ENCODE data around the gene DNAH11.

DNA sequence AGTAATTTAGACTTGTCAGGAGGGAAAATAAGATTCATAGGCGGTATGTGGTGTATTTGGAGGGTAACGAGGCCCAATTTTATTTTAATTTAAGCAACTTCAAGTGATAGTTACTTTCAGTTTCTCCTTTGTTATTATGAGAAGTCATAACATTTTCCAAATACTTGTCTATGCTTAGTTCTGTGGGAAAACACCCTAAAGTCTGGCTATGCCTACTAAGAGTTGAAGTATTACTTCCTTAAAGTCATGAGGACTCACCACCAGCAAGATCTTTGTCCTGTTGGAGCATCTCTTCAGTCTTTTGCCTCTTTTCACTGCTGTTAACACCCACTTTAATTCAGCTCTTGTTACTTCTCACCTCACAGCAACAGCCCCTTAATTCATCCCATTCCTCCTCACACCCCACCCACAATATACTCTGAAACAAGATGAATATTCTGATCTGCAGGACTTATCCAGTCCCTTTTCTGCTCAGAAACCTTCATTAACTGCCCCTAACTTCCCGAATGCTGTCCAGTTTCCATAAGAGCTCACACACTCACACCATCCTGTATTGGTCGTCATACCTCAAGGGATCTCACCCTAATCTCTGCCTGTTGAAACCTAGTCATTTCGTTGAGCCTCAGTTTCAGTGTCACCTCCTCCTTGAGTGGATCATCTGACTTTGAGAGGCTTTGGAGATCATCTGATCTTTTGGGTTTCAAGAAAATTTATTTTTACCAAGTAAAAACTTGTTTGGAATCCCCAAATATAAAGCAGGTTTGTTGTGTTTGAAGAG lies 61.3 kb downstream of the DNAH11 start:
- TF ChIP-seq RAD21 (conservative IDR thresholded peaks at IDR 0.05) (no peak), CTCF (IDR thresholded peaks at IDR 0.05; ENCODE audit: poor library complexity, severe bottlenecking) (no peak), EZH2 (IDR thresholded peaks at IDR 0.05; ENCODE audit: borderline replicate concordance, insufficient read depth, low read length, poor library complexity, severe bottlenecking) (no peak), MXI1 (conservative IDR thresholded peaks at IDR 0.05; ENCODE audit: poor library complexity, severe bottlenecking) (no peak), EP300 (conservative IDR thresholded peaks at IDR 0.05; ENCODE audit: poor library complexity, severe bottlenecking) (no peak), POLR2AphosphoS5 (IDR thresholded peaks at IDR 0.05) (no peak), TAF1 (IDR thresholded peaks at IDR 0.05; ENCODE audit: low read depth) (no peak), SMC3 (conservative IDR thresholded peaks at IDR 0.05; ENCODE audit: poor library complexity) (no peak)
- TF ChIP-seq, protein P1, sequence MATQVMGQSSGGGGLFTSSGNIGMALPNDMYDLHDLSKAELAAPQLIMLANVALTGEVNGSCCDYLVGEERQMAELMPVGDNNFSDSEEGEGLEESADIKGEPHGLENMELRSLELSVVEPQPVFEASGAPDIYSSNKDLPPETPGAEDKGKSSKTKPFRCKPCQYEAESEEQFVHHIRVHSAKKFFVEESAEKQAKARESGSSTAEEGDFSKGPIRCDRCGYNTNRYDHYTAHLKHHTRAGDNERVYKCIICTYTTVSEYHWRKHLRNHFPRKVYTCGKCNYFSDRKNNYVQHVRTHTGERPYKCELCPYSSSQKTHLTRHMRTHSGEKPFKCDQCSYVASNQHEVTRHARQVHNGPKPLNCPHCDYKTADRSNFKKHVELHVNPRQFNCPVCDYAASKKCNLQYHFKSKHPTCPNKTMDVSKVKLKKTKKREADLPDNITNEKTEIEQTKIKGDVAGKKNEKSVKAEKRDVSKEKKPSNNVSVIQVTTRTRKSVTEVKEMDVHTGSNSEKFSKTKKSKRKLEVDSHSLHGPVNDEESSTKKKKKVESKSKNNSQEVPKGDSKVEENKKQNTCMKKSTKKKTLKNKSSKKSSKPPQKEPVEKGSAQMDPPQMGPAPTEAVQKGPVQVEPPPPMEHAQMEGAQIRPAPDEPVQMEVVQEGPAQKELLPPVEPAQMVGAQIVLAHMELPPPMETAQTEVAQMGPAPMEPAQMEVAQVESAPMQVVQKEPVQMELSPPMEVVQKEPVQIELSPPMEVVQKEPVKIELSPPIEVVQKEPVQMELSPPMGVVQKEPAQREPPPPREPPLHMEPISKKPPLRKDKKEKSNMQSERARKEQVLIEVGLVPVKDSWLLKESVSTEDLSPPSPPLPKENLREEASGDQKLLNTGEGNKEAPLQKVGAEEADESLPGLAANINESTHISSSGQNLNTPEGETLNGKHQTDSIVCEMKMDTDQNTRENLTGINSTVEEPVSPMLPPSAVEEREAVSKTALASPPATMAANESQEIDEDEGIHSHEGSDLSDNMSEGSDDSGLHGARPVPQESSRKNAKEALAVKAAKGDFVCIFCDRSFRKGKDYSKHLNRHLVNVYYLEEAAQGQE (IDR thresholded peaks at IDR 0.05; ENCODE audit: borderline replicate concordance), result no peak

All from neural cell (in vitro differentiated cells).